ENCODE measurements around the gene ZNF518B. TPM values are rescaled to one million over a fixed set of nuclear protein-coding genes. Genes with fewer than 3 reads are reported as not detected.

Gene ZNF518B
- polyA plus RNA-seq, 1 donor from 2014 or later: 38.2 TPM

- Histone ChIP-seq H3K9me2 (ENCODE audit: insufficient read depth, low read length) (no peaks in the 10 kb centered on the region), H3F3A (ENCODE audit: insufficient read depth, low read length, poor library complexity, severe bottlenecking) (no peaks in the 10 kb centered on the region), H3K4me3 (ENCODE audit: low read length) (no peak overlapping the region), H4K20me1 (ENCODE audit: insufficient read depth) (no peaks in the 10 kb centered on the region), H3K79me2 (replicated peaks; ENCODE audit: insufficient read depth, low read length) (no peaks in the 10 kb centered on the region), H3K9me3 (ENCODE audit: low read length) (no peaks in the 10 kb centered on the region), H3K27me3 (ENCODE audit: insufficient read depth, low read depth, low read length) (no peaks in the 10 kb centered on the region), H3K36me3 (ENCODE audit: insufficient read depth, low read length) (no peaks in the 10 kb centered on the region), H2AFZ (ENCODE audit: low read depth, low read length) (no peak overlapping the region), H3K4me2 (ENCODE audit: low read length) (no peak overlapping the region), H3K9ac (ENCODE audit: low read length) (no peak overlapping the region), H3K27ac (ENCODE audit: low read length) (no peak overlapping the region)
- TF ChIP-seq TAF1 (IDR thresholded peaks at IDR 0.05; ENCODE audit: low read depth) (no peak), SMC3 (conservative IDR thresholded peaks at IDR 0.05; ENCODE audit: poor library complexity) (no peak)
These were observed 47.4 kb upstream of the ZNF518B start for GRCh38 chr4:10504570-10505179.

GRCh38 chr4:10502717-10503116, 45.5 kb upstream of the ZNF518B start:
- TF ChIP-seq EZH2 (IDR thresholded peaks at IDR 0.05; ENCODE audit: borderline replicate concordance, insufficient read depth, low read length, poor library complexity, severe bottlenecking) (no peak), CTCF (IDR thresholded peaks at IDR 0.05; ENCODE audit: poor library complexity, severe bottlenecking) (no peak), EP300 (conservative IDR thresholded peaks at IDR 0.05; ENCODE audit: poor library complexity, severe bottlenecking) (no peak), RAD21 (conservative IDR thresholded peaks at IDR 0.05) (no peak), TAF1 (IDR thresholded peaks at IDR 0.05; ENCODE audit: low read depth) (no peak)
- H2AFZ ChIP-seq (ENCODE audit: low read depth, low read length): no peak overlapping the region
- H3K27me3 ChIP-seq (ENCODE audit: insufficient read depth, low read depth, low read length): no peaks in the 10 kb centered on the region

GRCh38 chr4:10500776-10501175, 43.5 kb upstream of the ZNF518B start:
- no peaks in the 10 kb centered on the region for H3K36me3 ChIP-seq (ENCODE audit: insufficient read depth, low read length)
- H3K27me3 ChIP-seq (ENCODE audit: insufficient read depth, low read depth, low read length): no peaks in the 10 kb centered on the region
- TF ChIP-seq EZH2 (IDR thresholded peaks at IDR 0.05; ENCODE audit: borderline replicate concordance, insufficient read depth, low read length, poor library complexity, severe bottlenecking): no peak
- no peak for TF ChIP-seq CTCF (IDR thresholded peaks at IDR 0.05; ENCODE audit: poor library complexity, severe bottlenecking)
- H3K4me3 ChIP-seq (ENCODE audit: low read length): no peak overlapping the region
- no peaks in the 10 kb centered on the region for H3F3A ChIP-seq (ENCODE audit: insufficient read depth, low read length, poor library complexity, severe bottlenecking)
- no peak overlapping the region for H3K9ac ChIP-seq (ENCODE audit: low read length)
- H3K27ac ChIP-seq (ENCODE audit: low read length): no peak overlapping the region
- no peak overlapping the region for H2AFZ ChIP-seq (ENCODE audit: low read depth, low read length)
- no peaks in the 10 kb centered on the region for H3K79me2 ChIP-seq (replicated peaks; ENCODE audit: insufficient read depth, low read length)
- no peaks in the 10 kb centered on the region for H3K9me2 ChIP-seq (ENCODE audit: insufficient read depth, low read length)
- no peaks in the 10 kb centered on the region for H4K20me1 ChIP-seq (ENCODE audit: insufficient read depth)
- H3K9me3 ChIP-seq (ENCODE audit: low read length): no peaks in the 10 kb centered on the region
- no peak overlapping the region for H3K4me2 ChIP-seq (ENCODE audit: low read length)

More at GRCh38 chr4:10502717-10503116, 45.5 kb upstream of the ZNF518B start:
- Histone ChIP-seq H3K4me2 (ENCODE audit: low read length) (no peak overlapping the region), H3K9ac (ENCODE audit: low read length) (no peak overlapping the region), H3K9me2 (ENCODE audit: insufficient read depth, low read length) (no peaks in the 10 kb centered on the region), H3K79me2 (replicated peaks; ENCODE audit: insufficient read depth, low read length) (no peaks in the 10 kb centered on the region), H3K4me3 (ENCODE audit: low read length) (no peak overlapping the region), H3K9me3 (ENCODE audit: low read length) (no peaks in the 10 kb centered on the region), H4K20me1 (ENCODE audit: insufficient read depth) (no peaks in the 10 kb centered on the region), H3F3A (ENCODE audit: insufficient read depth, low read length, poor library complexity, severe bottlenecking) (no peaks in the 10 kb centered on the region), H3K27ac (ENCODE audit: low read length) (no peak overlapping the region), H3K36me3 (ENCODE audit: insufficient read depth, low read length) (no peaks in the 10 kb centered on the region)
